Tibial nerve (tissue), 4 donors: Measurements from ENCODE around the gene SIT1.

Source experiments
- CTCF ChIP-seq, 5 experiments: fragments of 200-600 bp in 3 of 5; fragments of 450-650 bp in 2 of 5; sonication (generic) in 3 of 5; IDR thresholded peaks; one replicate each; pipeline ENCODE4 v1.5.1; 2016 to 2019; ENCODE audit warnings: antibody characterized with exemption in 5 of 5, mild to moderate bottlenecking in 3 of 5, moderate library complexity in 2 of 5
- EP300 ChIP-seq, 2 donors: sonication (generic); formaldehyde crosslinking; IDR thresholded peaks; one replicate each; pipeline ENCODE4 v1.6.1; 2017; ENCODE audit warnings: antibody characterized with exemption in 2 of 2, mild to moderate bottlenecking in 1 of 2

GRCh38 chr9:35646153-35646532 lies 4.6 kb downstream of the SIT1 start:
- TF ChIP-seq CTCF (IDR thresholded peaks at IDR 0.05), result no peak
- no peak for TF ChIP-seq EP300 (IDR thresholded peaks at IDR 0.05)
